ENCODE results near the gene TSPAN9.

The TSPAN9 gene

GRCh38 chr12:3203713-3204112, 126.5 kb downstream of the TSPAN9 start:
- DNase-seq (ENCODE audit: low read depth) = no peak
- no peak overlapping the region for H3K4me3 ChIP-seq (ENCODE audit: low read depth, low read length)
- in situ Hi-C loops (cut with HindIII; ENCODE audit: low sequenced_read_pairs) = no loop called here
- TF ChIP-seq, protein P1, sequence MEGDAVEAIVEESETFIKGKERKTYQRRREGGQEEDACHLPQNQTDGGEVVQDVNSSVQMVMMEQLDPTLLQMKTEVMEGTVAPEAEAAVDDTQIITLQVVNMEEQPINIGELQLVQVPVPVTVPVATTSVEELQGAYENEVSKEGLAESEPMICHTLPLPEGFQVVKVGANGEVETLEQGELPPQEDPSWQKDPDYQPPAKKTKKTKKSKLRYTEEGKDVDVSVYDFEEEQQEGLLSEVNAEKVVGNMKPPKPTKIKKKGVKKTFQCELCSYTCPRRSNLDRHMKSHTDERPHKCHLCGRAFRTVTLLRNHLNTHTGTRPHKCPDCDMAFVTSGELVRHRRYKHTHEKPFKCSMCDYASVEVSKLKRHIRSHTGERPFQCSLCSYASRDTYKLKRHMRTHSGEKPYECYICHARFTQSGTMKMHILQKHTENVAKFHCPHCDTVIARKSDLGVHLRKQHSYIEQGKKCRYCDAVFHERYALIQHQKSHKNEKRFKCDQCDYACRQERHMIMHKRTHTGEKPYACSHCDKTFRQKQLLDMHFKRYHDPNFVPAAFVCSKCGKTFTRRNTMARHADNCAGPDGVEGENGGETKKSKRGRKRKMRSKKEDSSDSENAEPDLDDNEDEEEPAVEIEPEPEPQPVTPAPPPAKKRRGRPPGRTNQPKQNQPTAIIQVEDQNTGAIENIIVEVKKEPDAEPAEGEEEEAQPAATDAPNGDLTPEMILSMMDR (IDR thresholded peaks at IDR 0.05; ENCODE audit: low read depth, low read length, missing control alignments) = no peak

GRCh38 chr12:3204143-3204542, 127.0 kb downstream of the TSPAN9 start:
- no peak for DNase-seq (ENCODE audit: low read depth)
- in situ Hi-C loops (cut with HindIII; ENCODE audit: low sequenced_read_pairs) = no loop called here
- H3K4me3 ChIP-seq (ENCODE audit: low read depth, low read length) = no peak overlapping the region
- TF ChIP-seq, protein P1 (IDR thresholded peaks at IDR 0.05; ENCODE audit: low read depth, low read length, missing control alignments) = no peak

- in situ Hi-C loops (cut with HindIII; ENCODE audit: low sequenced_read_pairs) = no loop called here
These were observed 127.8 kb downstream of the TSPAN9 start for GRCh38 chr12:3204730-3205531.

DNA sequence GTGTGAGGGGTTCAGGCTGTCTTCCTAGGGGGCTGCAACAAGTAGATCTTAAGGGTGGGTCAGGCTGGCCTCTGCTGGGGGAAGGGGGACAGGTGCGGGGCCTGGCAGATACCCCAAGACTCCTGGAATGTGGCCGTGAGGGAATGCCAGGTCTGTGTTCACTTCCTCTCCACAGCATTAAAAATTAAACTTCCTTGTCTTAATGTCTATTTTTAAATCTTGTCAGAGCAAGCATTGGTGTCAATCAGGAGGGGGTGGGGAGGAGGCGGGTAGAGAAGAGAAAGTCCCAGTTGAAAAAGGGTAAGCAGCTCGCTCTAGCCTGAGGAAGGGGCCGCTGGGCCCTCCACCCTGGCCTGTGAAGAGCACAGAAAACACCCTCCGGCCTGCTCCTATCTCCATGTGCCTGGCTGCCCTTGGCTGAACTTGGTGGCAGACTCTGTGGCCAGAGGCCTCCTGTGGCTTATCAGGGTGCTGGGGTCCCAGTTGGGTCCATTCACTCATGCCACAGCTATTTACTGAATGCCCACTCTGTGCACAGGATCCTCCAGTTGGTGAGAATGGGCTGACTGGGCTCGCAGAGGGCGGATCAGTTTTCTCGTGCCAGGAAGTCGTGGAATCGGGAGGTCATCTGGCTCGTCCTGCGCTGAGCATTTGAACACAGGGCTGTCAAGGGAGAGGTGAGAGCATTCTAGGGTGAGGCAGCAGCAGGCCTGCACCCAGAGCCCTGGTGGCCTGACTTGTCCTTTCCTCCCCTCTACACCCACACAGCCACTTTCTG, 128.8 kb downstream of the TSPAN9 start:
- TF ChIP-seq, protein P1 (IDR thresholded peaks at IDR 0.05; ENCODE audit: low read depth, low read length, missing control alignments) = no peak
- no peak for DNase-seq (ENCODE audit: low read depth)
- in situ Hi-C loops (cut with HindIII; ENCODE audit: low sequenced_read_pairs) = no loop called here
- no peak overlapping the region for H3K4me3 ChIP-seq (ENCODE audit: low read depth, low read length)

More at GRCh38 chr12:3204730-3205531, 127.8 kb downstream of the TSPAN9 start:
- DNase-seq (ENCODE audit: low read depth) = no peak
- TF ChIP-seq, protein P1 (IDR thresholded peaks at IDR 0.05; ENCODE audit: low read depth, low read length, missing control alignments) = no peak
- H3K4me3 ChIP-seq (ENCODE audit: low read depth, low read length) = no peak overlapping the region

DNA sequence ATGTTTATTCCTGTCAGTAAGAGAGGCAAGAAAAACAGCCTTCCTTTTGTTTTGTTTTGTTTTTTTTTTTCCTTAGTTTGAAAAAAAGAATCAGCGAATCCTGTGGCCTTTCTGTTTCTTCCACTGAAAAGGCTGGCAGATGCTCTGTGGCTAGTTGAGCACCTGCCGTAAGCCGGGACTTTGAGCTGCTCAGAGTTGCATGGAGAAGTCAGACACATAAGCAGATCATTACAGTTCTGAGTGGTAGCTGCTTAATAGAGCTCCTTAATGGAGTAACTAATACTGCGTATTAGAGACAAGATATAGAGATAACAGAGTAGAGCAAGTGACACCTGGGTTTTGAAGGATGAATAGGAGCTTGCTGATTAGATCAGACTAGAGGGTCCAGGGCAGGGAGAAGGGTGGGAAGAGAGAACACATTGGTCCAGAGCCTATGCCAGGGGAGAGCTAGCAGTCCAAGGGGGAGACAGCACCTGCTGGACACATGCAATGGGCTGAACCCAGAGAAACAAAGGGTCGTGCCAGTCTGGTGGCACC, 129.4 kb downstream of the TSPAN9 start:
- in situ Hi-C loops (cut with HindIII; ENCODE audit: low sequenced_read_pairs) = no loop called here
- no peak for DNase-seq (ENCODE audit: low read depth)
- TF ChIP-seq, protein P1 (IDR thresholded peaks at IDR 0.05; ENCODE audit: low read depth, low read length, missing control alignments) = no peak
- no peak overlapping the region for H3K4me3 ChIP-seq (ENCODE audit: low read depth, low read length)

- in situ Hi-C loops (cut with HindIII; ENCODE audit: low sequenced_read_pairs) = no loop called here
- TF ChIP-seq, protein P1 (IDR thresholded peaks at IDR 0.05; ENCODE audit: low read depth, low read length, missing control alignments) = no peak
- no peak overlapping the region for H3K4me3 ChIP-seq (ENCODE audit: low read depth, low read length)
- DNase-seq (ENCODE audit: low read depth) = no peak
These were observed 130.0 kb downstream of the TSPAN9 start for GRCh38 chr12:3207175-3207574.
